Effector memory CD4-positive, alpha-beta T cell (primary cell): ENCODE results near the gene HMGXB3.
A peak's percentile ranks its signal among the peaks of the same experiment; 100 is the strongest.

Experiments
- DNase-seq, 3 donors: peaks; one replicate each; pipeline ENCODE4 v3.0.0-alpha.2; 2020
- H3K27ac ChIP-seq: 2 replicates; pipeline ENCODE4 v1.7.0; 2013; ENCODE audit warnings: mild to moderate bottlenecking, low read length, moderate library complexity; ENCODE audit not compliant: insufficient read depth, poor library complexity, severe bottlenecking
- H3K27me3 ChIP-seq: replicated peaks from 2 replicates; pipeline ENCODE4 v1.7.0; 2013; ENCODE audit warnings: mild to moderate bottlenecking, low read length; ENCODE audit not compliant: insufficient read depth, control insufficient read depth, poor library complexity, severe bottlenecking
- H3K36me3 ChIP-seq: 2 replicates; pipeline ENCODE4 v1.7.0; 2013; ENCODE audit warnings: mild to moderate bottlenecking, low read length, moderate library complexity; ENCODE audit not compliant: control insufficient read depth, insufficient read depth
- H3K4me1 ChIP-seq: 2 replicates; pipeline ENCODE4 v1.7.0; 2013; ENCODE audit warnings: low read length, mild to moderate bottlenecking; ENCODE audit not compliant: control insufficient read depth, insufficient read depth, poor library complexity, severe bottlenecking
- H3K4me3 ChIP-seq: 2 replicates; pipeline ENCODE4 v1.7.0; 2013; ENCODE audit warnings: low read length, low read depth, mild to moderate bottlenecking; ENCODE audit not compliant: insufficient read depth, poor library complexity, severe bottlenecking
- H3K9me3 ChIP-seq: 2 replicates; pipeline ENCODE4 v1.7.0; 2013; ENCODE audit warnings: mild to moderate bottlenecking, low read length, moderate library complexity; ENCODE audit not compliant: control insufficient read depth

The HMGXB3 gene

GRCh38 chr5:149981206-149981605 is 19.3 kb upstream of the HMGXB3 start:
- Histone ChIP-seq H3K27me3 (no peaks in the 10 kb centered on the region), H3K4me1 (no peaks in the 10 kb centered on the region), H3K36me3 (peaks cover 23% of the 10 kb centered on the region)

DNA sequence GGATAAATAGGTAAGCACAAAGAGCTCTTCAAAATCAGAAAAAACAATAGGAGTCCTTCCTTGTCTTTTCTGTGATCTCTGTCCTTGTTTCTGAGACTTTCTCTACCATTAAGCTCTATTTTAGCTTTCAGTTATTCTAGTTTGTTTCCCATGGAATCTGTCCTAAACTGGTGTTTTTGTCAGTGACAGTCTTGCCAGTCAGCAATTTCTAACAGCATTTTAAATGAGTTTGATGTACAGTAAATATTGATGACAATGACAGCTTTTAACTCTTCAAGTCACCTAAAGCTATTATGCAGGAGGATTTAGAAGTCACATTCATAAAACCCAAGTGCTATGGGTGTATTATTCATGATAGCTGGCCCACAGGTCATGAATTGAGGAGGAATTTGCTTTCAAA is 18.0 kb upstream of the HMGXB3 start:
- DNase-seq, result no peak
- Histone ChIP-seq H3K4me3 (no peak overlapping the region), H3K4me1 (no peaks in the 10 kb centered on the region), H3K27me3 (no peaks in the 10 kb centered on the region), H3K27ac (no peak overlapping the region), H3K36me3 (peaks cover 21% of the 10 kb centered on the region), H3K9me3 (no peaks in the 10 kb centered on the region)

More at GRCh38 chr5:149981206-149981605, 19.3 kb upstream of the HMGXB3 start:
- DNase-seq, result no peak
- Histone ChIP-seq H3K4me3 (no peak overlapping the region), H3K27ac (no peak overlapping the region), H3K9me3 (no peaks in the 10 kb centered on the region)

DNA sequence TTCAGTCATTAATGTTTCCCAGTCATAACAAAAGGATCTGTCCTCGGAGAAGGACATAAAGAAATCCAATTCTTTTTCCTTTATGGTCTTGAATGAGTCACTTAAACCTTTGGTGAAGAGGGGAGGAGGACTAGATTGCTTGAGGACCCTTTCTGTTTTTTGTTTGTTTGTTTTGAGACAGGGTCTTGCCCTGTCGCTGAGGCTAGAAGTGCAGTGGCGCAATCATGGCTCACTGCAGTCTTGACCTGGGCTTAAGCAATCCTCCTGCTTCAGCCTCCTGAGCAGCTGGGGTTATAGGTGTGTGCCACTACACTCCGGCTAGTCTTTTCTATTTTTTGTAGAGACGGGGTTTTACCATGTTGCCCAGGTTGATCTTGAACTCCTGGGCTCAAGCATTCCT is 12.4 kb upstream of the HMGXB3 start:
- no peaks in the 10 kb centered on the region for H3K27me3 ChIP-seq
- H3K4me3 ChIP-seq, result no peak overlapping the region
- H3K9me3 ChIP-seq, result no peaks in the 10 kb centered on the region

GRCh38 chr5:149990518-149991376 is 9.8 kb upstream of the HMGXB3 start:
- peak; percentile 25 to 51 (median 38) for DNase-seq
- Histone ChIP-seq H3K4me3 (no peak overlapping the region), H3K36me3 (peaks cover 8% of the 10 kb centered on the region), H3K9me3 (no peaks in the 10 kb centered on the region), H3K27me3 (no peaks in the 10 kb centered on the region), H3K4me1 (no peaks in the 10 kb centered on the region), H3K27ac (no peak overlapping the region)

More for the DNA sequence above, 12.4 kb upstream of the HMGXB3 start:
- Histone ChIP-seq H3K4me1 (no peaks in the 10 kb centered on the region), H3K27ac (no peak overlapping the region), H3K36me3 (no peaks in the 10 kb centered on the region)
- no peak for DNase-seq

- no peaks in the 10 kb centered on the region for H3K4me1 ChIP-seq
- no peak for DNase-seq
- no peak overlapping the region for H3K4me3 ChIP-seq
- H3K9me3 ChIP-seq, result no peaks in the 10 kb centered on the region
- H3K27ac ChIP-seq, result no peak overlapping the region
- H3K36me3 ChIP-seq, result peaks cover 8% of the 10 kb centered on the region
- no peaks in the 10 kb centered on the region for H3K27me3 ChIP-seq
These were observed 7.1 kb upstream of the HMGXB3 start for GRCh38 chr5:149993471-149993870.

DNA sequence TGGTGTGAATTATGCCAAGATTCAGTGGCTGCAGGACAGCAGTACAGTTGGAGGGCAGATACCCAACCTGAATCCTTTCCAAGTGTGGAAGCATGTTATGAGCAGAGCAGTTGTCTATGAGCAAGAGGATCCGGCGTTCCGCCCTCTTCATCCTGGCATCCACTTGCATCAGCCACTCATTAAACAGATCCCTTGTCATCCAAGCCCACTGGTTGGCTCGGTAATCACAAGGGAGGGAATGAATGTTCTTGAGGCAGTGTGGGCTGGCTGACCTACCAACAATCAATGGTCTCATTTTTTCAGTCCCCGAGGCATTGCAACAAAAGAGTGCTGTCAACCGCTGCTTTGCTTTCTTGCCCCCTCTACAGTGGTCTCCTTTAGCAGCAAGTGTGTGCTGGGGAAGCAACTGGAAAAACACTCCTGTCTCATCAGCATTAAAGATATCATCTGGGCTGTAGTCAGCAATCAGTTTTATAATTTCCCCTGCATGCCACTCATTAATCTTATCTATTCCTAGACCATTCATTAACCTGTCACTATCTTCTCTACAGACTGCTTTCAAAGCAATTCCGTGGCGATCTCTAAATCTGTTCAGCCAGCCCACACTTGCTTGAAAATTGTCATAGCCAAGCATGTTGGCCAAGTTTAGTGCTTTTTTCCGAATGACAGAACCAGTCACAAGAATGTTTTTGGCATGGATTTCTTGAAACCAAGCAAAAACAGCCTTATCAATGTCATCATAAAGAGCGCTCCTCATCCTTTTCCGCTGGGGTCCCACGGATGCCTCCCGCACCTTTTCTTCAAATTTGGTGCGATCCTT is 4.9 kb upstream of the HMGXB3 start:
- DNase-seq, result no peak
- no peak overlapping the region for H3K4me3 ChIP-seq

DNA sequence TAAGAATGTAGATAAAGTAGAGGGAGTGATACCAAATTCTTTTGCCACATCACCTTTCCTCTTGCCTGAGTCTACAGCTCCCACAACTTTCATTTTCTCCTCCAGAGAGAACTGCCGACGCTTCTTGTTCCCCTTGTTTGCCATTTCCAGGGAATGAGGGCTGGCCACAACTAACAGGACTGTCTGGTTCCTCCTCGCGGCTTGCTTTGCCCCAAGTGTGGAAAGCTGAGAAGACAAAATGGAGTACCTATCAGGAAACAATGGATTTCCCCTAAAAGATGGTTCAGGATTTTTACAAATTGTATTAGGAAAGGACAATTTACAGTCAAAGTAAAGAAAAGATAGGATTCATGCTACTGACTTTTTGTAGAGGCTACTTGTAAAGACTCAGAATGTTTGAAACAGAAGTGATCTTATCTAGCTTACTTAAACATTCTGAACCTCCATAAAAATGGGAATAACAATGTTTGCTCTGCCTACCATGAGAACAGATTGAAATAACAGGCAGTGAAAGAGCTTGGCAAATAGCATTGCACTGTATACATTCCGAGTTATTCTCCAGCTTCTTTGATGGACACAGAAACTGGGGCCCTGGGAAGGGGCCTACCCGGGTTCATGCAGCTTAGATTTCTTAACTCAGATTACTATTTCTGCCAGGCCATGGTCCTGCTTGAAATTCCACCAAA is 4.2 kb upstream of the HMGXB3 start:
- H3K4me1 ChIP-seq, result peaks cover 5% of the 10 kb centered on the region
- H3K4me3 ChIP-seq, result no peak overlapping the region
- DNase-seq, result no peak
- no peaks in the 10 kb centered on the region for H3K9me3 ChIP-seq
- peaks cover 8% of the 10 kb centered on the region for H3K36me3 ChIP-seq
- no peaks in the 10 kb centered on the region for H3K27me3 ChIP-seq
- no peak overlapping the region for H3K27ac ChIP-seq

More for the DNA sequence above, 4.9 kb upstream of the HMGXB3 start:
- Histone ChIP-seq H3K36me3 (peaks cover 8% of the 10 kb centered on the region), H3K27ac (no peak overlapping the region), H3K9me3 (no peaks in the 10 kb centered on the region), H3K27me3 (no peaks in the 10 kb centered on the region), H3K4me1 (peaks cover 5% of the 10 kb centered on the region)

GRCh38 chr5:149998281-149998680 is 2.3 kb upstream of the HMGXB3 start:
- no peak overlapping the region for H3K4me3 ChIP-seq
- DNase-seq, result no peak
- peaks cover 19% of the 10 kb centered on the region for H3K4me1 ChIP-seq
- H3K9me3 ChIP-seq, result no peaks in the 10 kb centered on the region
- no peaks in the 10 kb centered on the region for H3K27me3 ChIP-seq
- peaks cover 8% of the 10 kb centered on the region for H3K36me3 ChIP-seq
- H3K27ac ChIP-seq, result no peak overlapping the region

- no peaks in the 10 kb centered on the region for H3K9me3 ChIP-seq
- H3K27me3 ChIP-seq, result no peaks in the 10 kb centered on the region
- H3K4me3 ChIP-seq, result no peak overlapping the region
- no peak for DNase-seq
- H3K36me3 ChIP-seq, result peaks cover 8% of the 10 kb centered on the region
- peaks cover 19% of the 10 kb centered on the region for H3K4me1 ChIP-seq
- H3K27ac ChIP-seq, result no peak overlapping the region
These were observed 1.2 kb upstream of the HMGXB3 start for GRCh38 chr5:149999359-149999758.
